ES-I3 (cell line): ENCODE results near the gene MXRA7.
"Not testable (repeated sequence)": the region's sequence is repeated elsewhere in the genome, so short reads cannot be mapped to it uniquely, and the experiment has no call there.

Source experiments
- H3K36me3 ChIP-seq: 2 replicates; pipeline ENCODE4 v1.6.1; 2013; ENCODE audit warnings: mild to moderate bottlenecking, low read length, control low read depth, moderate library complexity; ENCODE audit not compliant: insufficient read depth
- H3K4me1 ChIP-seq: 2 replicates; pipeline ENCODE4 v1.6.1; 2013; ENCODE audit warnings: mild to moderate bottlenecking, control low read depth, low read length; ENCODE audit not compliant: insufficient read depth
- H3K9ac ChIP-seq: 2 replicates; pipeline ENCODE4 v1.6.1; 2013; ENCODE audit warnings: low read depth, mild to moderate bottlenecking, low read length, moderate library complexity
- H3K9me3 ChIP-seq: 2 replicates; pipeline ENCODE4 v1.6.1; 2013; ENCODE audit warnings: mild to moderate bottlenecking, low read length, moderate library complexity; ENCODE audit not compliant: control insufficient read depth, insufficient read depth

The MXRA7 gene

GRCh38 chr17:76715496-76715830 is 4.7 kb upstream of the MXRA7 start:
- peaks cover 25% of the 10 kb centered on the region for H3K36me3 ChIP-seq

GRCh38 chr17:76714822-76715495 is 4.2 kb upstream of the MXRA7 start:
- Histone ChIP-seq H3K9ac (no peak overlapping the region), H3K9me3 (no peaks in the 10 kb centered on the region), H3K4me1 (peaks cover 6% of the 10 kb centered on the region), H3K36me3 (peaks cover 20% of the 10 kb centered on the region)

More at GRCh38 chr17:76715496-76715830, 4.7 kb upstream of the MXRA7 start:
- no peak overlapping the region for H3K9ac ChIP-seq
- no peaks in the 10 kb centered on the region for H3K9me3 ChIP-seq
- H3K4me1 ChIP-seq: peaks cover 5% of the 10 kb centered on the region; the same call in 1 of the 2 replicates

- H3K9ac ChIP-seq: no peak overlapping the region
These were observed 3.6 kb upstream of the MXRA7 start for GRCh38 chr17:76714336-76714735.

GRCh38 chr17:76713765-76714164 is 3.0 kb upstream of the MXRA7 start:
- Histone ChIP-seq H3K4me1 (peaks cover 15% of the 10 kb centered on the region), H3K9ac (no peak overlapping the region), H3K36me3 (peaks cover 17% of the 10 kb centered on the region), H3K9me3 (no peaks in the 10 kb centered on the region)

More at GRCh38 chr17:76714336-76714735, 3.6 kb upstream of the MXRA7 start:
- H3K36me3 ChIP-seq: peaks cover 19% of the 10 kb centered on the region
- no peaks in the 10 kb centered on the region for H3K9me3 ChIP-seq
- peaks cover 11% of the 10 kb centered on the region for H3K4me1 ChIP-seq

- not testable (repeated sequence) for H3K9me3 ChIP-seq, H3K9ac ChIP-seq, H3K36me3 ChIP-seq
- H3K4me1 ChIP-seq: peaks cover 26% of the 10 kb centered on the region
These were observed 1.6 kb upstream of the MXRA7 start for GRCh38 chr17:76712321-76712720.

GRCh38 chr17:76709951-76710862 is 558 bp downstream of the MXRA7 start:
- Histone ChIP-seq H3K9ac (peak overlapping the region; percentile 65), H3K4me1 (peaks cover 26% of the 10 kb centered on the region)
- H3K36me3 ChIP-seq, H3K9me3 ChIP-seq: not testable (repeated sequence)

- Histone ChIP-seq H3K9ac (peak overlapping the region; percentile 65), H3K4me1 (peaks cover 26% of the 10 kb centered on the region), H3K9me3 (no peaks in the 10 kb centered on the region), H3K36me3 (no peaks in the 10 kb centered on the region)
These were observed 1.5 kb downstream of the MXRA7 start for GRCh38 chr17:76709077-76709950.

GRCh38 chr17:76707985-76708807 is 2.6 kb downstream of the MXRA7 start:
- Histone ChIP-seq H3K4me1 (peaks cover 26% of the 10 kb centered on the region), H3K36me3 (no peaks in the 10 kb centered on the region), H3K9ac (no peak overlapping the region; the same call in 1 of the 2 replicates), H3K9me3 (no peaks in the 10 kb centered on the region)

- no peaks in the 10 kb centered on the region for H3K36me3 ChIP-seq
- no peaks in the 10 kb centered on the region for H3K9me3 ChIP-seq
- H3K9ac ChIP-seq: no peak overlapping the region
- peaks cover 28% of the 10 kb centered on the region for H3K4me1 ChIP-seq
These were observed 3.9 kb downstream of the MXRA7 start for GRCh38 chr17:76706817-76707216.

GRCh38 chr17:76704805-76705204 is 6.0 kb downstream of the MXRA7 start:
- H3K36me3 ChIP-seq: no peaks in the 10 kb centered on the region
- no peak overlapping the region for H3K9ac ChIP-seq
- no peaks in the 10 kb centered on the region for H3K9me3 ChIP-seq
- H3K4me1 ChIP-seq: peaks cover 37% of the 10 kb centered on the region

GRCh38 chr17:76702941-76703637 is 7.7 kb downstream of the MXRA7 start:
- Histone ChIP-seq H3K4me1 (peaks cover 22% of the 10 kb centered on the region), H3K9me3 (no peaks in the 10 kb centered on the region), H3K9ac (no peak overlapping the region), H3K36me3 (no peaks in the 10 kb centered on the region)

GRCh38 chr17:76702076-76702475 is 8.7 kb downstream of the MXRA7 start:
- Histone ChIP-seq H3K9me3 (no peaks in the 10 kb centered on the region), H3K4me1 (peaks cover 26% of the 10 kb centered on the region; the same call in 1 of the 2 replicates), H3K9ac (no peak overlapping the region), H3K36me3 (no peaks in the 10 kb centered on the region)

- Histone ChIP-seq H3K4me1 (peaks cover 30% of the 10 kb centered on the region; the same call in 1 of the 2 replicates), H3K9me3 (no peaks in the 10 kb centered on the region), H3K36me3 (no peaks in the 10 kb centered on the region), H3K9ac (no peak overlapping the region)
These were observed 9.2 kb downstream of the MXRA7 start for GRCh38 chr17:76701471-76701967.
